UCSD-AML1 (cell line): ENCODE measurements around the gene RBM12.
"Not testable (repeated sequence)": the region's sequence is repeated elsewhere in the genome, so short reads cannot be mapped to it uniquely, and the experiment has no call there.

Source experiments
- DNase-seq: peaks from one replicate; lab custom pipeline; 2025; ENCODE audit not compliant: unreplicated experiment; lab: John Stamatoyannopoulos, UW

RBM12 gene

GRCh38 chr20:35699127-35699956, 34.6 kb upstream of the RBM12 start, which contains the start of the genes NFS1 and ROMO1:
Gene NFS1 (minus strand): TSS chr20:35699352. CDS start chr20:35699288, 64 bp downstream.
Gene ROMO1 (plus strand): TSS chr20:35699405. CDS start chr20:35699633, 228 bp downstream.
- peak; percentile 89 for DNase-seq

DNA sequence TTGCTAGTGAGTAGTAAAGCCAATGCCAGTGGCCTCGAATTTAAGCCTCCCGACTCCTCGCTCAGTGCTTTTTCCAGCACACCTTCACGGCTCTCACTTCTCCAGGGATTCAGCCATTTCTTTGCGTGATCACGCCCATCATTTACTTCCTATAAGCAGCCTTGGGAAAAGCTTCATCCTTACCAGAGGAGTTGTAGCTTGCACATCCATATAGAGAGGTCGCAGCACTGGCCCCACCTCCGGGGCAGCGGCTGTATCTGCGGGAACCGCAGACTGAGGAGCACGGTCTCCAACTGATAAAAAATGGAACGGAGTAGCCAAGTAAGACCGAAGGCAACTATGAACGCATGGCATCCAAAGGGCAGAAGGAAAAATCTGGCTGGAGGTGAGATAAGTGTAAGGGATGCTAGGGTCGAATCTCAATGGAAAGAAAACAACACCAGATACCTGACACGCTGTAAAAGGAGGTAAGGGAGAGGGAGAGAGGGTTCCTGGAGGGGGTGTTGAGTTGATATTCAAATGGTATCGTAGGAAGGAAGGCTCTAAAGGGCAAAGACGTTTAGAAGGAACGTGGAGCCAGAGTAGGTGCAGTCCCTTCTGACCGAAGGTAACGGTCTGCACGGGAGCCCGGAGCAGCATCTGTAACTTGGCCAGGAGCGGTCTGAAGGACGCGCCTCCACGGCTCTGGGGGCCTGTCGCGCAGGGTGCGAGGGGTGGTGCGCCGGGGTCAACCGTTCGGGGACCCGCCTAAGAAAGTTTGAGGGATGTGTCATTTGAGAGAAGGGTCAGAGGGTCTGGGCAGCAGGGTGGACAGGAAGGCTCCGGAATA, 33.8 kb upstream of the RBM12 start:
- no peak for DNase-seq

DNA sequence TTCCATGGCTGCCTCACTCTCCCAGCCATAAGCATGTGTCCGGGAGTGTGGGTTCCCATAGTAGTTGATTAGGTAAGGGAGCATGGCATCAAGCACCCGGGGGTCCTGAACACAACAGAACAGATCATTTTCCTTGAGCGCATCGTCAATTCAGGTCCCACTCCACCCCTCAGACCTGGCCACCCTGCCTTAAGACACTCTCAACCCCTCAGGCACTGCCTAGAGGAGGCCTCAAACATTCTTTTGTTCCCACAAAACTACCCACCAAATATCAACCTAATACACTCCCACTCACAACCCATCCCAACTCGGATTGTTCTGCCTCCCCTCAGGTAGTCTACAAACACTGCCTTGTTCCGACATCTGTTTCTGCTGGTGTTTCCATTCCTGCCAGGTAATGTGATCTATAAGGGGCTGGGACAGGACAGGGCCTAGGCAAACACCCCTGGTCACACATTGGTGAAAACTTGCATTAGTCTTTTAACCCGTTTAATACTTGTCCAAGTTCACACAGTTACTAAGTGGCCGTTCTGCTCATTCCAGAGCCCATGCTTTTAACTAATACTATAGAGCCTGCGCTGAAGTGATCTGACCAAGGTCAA, 33.1 kb upstream of the RBM12 start:
- DNase-seq: no peak

DNA sequence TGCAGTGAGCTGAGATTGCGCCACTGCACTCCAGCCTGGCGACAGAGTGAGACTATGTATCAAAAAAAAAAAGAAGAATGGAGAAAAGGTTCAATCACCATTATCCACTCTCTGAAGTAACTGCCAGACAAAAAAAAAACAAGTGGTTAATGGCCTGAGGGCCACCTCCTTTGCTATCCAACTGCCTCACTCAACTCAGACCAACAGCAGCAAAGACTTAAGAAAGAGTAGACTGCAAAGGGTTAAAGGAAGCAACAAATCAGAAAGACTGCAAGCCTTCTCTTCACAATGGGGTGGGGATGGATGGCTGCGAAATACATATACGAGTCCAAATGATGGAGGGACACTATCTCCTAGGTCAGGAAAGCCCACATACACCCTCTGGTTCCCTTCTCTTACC, 31.3 kb upstream of the RBM12 start:
- DNase-seq: no peak

- no peak for DNase-seq
These were observed 30.6 kb upstream of the RBM12 start for GRCh38 chr20:35695245-35695749.

DNA sequence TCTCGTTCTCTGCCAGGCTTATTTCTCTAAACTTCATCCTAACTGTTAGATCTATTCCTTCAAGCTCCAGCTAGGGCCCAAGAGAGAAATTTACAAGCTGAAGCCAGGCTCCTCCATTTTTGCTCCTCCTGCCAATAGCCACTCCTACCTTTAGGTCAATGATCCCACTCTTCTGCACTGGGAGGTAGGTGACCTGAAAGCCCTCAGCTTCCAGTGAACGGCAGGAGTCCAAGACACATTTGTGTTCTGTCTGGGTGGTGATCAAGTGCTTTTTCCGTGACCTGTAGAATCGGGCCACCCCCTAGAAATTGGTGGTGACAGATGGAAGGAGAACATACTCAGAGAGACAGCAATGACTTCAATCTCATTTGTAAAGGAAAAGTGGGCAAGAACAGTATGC, 25.6 kb upstream of the RBM12 start:
- DNase-seq: no peak

DNA sequence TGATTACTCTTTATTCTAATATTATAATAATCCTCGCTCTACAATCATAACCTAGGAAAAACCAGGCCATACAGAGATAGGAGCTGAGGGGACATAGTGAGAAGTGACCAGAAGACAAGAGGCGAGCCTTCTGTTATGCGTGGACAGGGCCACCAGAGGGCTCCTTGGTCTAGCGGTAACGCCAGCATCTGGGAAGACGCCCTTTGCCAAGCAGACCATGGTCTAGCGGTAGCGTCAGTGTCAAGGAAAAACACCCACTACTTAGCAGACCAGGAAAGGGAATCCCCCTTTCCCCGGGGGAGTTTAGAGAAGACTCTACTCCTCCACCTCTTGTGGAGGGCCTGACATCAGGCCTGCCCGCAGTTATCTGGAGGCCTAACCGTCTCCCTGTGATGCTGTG, 22.2 kb upstream of the RBM12 start:
- not testable (repeated sequence) for DNase-seq

GRCh38 chr20:35685368-35685767, 20.7 kb upstream of the RBM12 start:
- DNase-seq: not testable (repeated sequence)

- no peak for DNase-seq
These were observed 17.3 kb upstream of the RBM12 start for GRCh38 chr20:35681960-35682359.

GRCh38 chr20:35680452-35681183, 15.9 kb upstream of the RBM12 start:
- no peak for DNase-seq

GRCh38 chr20:35674921-35675320, 10.2 kb upstream of the RBM12 start:
- DNase-seq: no peak

GRCh38 chr20:35673884-35674283, 9.2 kb upstream of the RBM12 start:
- DNase-seq: no peak

GRCh38 chr20:35669681-35670080, 5.0 kb upstream of the RBM12 start:
- DNase-seq: no peak

- no peak for DNase-seq
These were observed 4.5 kb upstream of the RBM12 start for GRCh38 chr20:35669221-35669620.

GRCh38 chr20:35665949-35666288, 1.2 kb upstream of the RBM12 start:
- no peak for DNase-seq

DNA sequence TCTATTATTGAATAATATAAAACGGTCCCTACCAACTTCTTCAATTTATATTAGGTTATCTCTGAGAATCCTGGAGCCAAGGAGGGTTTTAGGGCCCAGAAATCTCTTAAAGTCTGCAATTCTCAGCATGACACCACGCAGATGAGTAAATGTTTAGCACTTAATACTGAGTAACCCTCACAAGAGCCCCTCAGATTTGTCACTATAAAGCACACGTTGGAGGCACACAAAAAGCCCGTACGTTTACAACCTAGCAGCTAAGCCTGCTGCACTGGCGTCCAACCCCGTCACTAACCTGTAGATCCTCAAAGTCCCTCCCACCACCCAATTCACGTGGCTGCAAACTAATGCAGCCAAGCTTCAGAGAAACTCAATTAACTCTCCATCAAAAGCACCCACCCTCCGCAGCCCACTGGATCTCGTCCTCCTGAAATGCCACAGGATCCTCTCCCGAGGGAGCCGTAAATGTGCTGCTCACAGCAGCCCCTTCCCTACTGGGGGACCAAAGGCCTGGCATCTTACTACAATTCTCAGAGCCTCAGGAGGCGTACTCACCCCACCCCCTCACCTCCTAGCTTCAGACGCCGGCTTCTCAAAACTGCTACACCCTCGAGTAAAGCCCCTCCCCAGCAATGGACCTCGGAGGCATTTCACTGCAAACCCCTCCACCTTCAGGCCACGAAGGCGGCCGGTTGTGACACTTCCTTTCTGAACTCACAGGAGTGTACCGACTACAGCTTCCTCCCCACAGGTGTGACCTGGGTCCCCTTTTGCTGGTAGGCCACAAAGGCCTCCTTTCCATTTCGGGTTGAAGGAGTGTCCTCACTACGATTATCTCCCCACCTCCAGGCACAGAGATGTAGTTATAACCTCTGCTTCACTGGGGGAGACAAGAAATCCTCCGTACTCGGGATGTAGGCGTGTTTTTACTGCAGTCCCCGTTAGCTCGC, 909 bp downstream of the RBM12 start:
- peak; percentile 39 for DNase-seq

GRCh38 chr20:35662551-35662950, 2.1 kb downstream of the RBM12 start:
- DNase-seq: no peak

DNA sequence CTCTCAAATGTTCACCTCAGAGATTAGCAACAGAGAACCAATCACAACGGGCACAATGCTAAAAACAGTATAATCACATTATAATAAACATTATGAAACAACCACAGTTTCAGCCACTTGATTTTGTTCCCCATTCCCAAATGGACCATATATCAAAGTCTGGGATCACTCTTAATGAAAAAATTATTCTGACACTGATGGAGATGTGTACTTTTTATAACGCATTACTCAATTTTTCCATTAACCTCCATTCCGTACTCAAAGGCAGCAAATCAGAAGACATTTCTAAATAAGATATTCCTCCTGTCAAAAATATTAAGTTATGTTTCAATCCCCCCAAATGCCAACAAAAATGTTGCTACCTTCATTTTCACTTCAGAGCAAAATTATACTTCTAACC, 2.8 kb downstream of the RBM12 start:
- no peak for DNase-seq

GRCh38 chr20:35661053-35661452, 3.6 kb downstream of the RBM12 start:
- no peak for DNase-seq
